NCI-H1436 (cell line): Measurements from ENCODE around the gene AKAP5.

Experiments used
- DNase-seq: peaks from one replicate; lab custom pipeline; 2025; lab: John Stamatoyannopoulos, UW

The AKAP5 gene

GRCh38 chr14:64461221-64461620, 4.1 kb upstream of the AKAP5 start:
- DNase-seq, result no peak

- no peak for DNase-seq
Measured at GRCh38 chr14:64463195-64463594, 2.1 kb upstream of the AKAP5 start.

GRCh38 chr14:64463873-64464272, 1.4 kb upstream of the AKAP5 start:
- DNase-seq, result no peak

GRCh38 chr14:64464651-64465050, 648 bp upstream of the AKAP5 start:
- DNase-seq, result no peak

GRCh38 chr14:64465831-64466554, 694 bp downstream of the AKAP5 start:
- DNase-seq, result no peak

GRCh38 chr14:64467101-64467500, 1.8 kb downstream of the AKAP5 start:
- no peak for DNase-seq

GRCh38 chr14:64467566-64467965, 2.3 kb downstream of the AKAP5 start:
- DNase-seq, result no peak

- DNase-seq, result no peak
Measured at GRCh38 chr14:64468451-64468850, 3.2 kb downstream of the AKAP5 start.

- no peak for DNase-seq
Measured at GRCh38 chr14:64474041-64474440, 8.7 kb downstream of the AKAP5 start.

GRCh38 chr14:64474698-64475097, 9.4 kb downstream of the AKAP5 start:
- no peak for DNase-seq

- no peak for DNase-seq
Measured at GRCh38 chr14:64475585-64476273, 10.4 kb downstream of the AKAP5 start.

- DNase-seq, result no peak
Measured at GRCh38 chr14:64476438-64476837, 11.1 kb downstream of the AKAP5 start.

GRCh38 chr14:64478634-64479250, 13.4 kb downstream of the AKAP5 start:
- no peak for DNase-seq

GRCh38 chr14:64488590-64489099, 23.3 kb downstream of the AKAP5 start:
- DNase-seq, result no peak

- no peak for DNase-seq
Measured at GRCh38 chr14:64491637-64492036, 26.3 kb downstream of the AKAP5 start.

GRCh38 chr14:64493455-64493854, 28.2 kb downstream of the AKAP5 start:
- DNase-seq, result no peak

- no peak for DNase-seq
Measured at GRCh38 chr14:64495252-64495651, 30.0 kb downstream of the AKAP5 start.

GRCh38 chr14:64496764-64497163, 31.5 kb downstream of the AKAP5 start:
- no peak for DNase-seq

GRCh38 chr14:64500088-64500487, 34.8 kb downstream of the AKAP5 start:
- DNase-seq, result no peak

GRCh38 chr14:64501411-64502171, 36.3 kb downstream of the AKAP5 start:
- no peak for DNase-seq

GRCh38 chr14:64502456-64502855, 37.2 kb downstream of the AKAP5 start:
- DNase-seq, result no peak

- DNase-seq, result no peak
Measured at GRCh38 chr14:64502887-64503433, 37.7 kb downstream of the AKAP5 start.
